ENCODE measurements around the gene CACNA1S.

GRCh38 chr1:201042779-201043461 is 69.3 kb downstream of the CACNA1S start:
- TF ChIP-seq CTCF (IDR thresholded peaks at IDR 0.05): peak in 3 of 4 experiments; percentile 72 to 88 (median 87)
- TF ChIP-seq POLR2AphosphoS5 (IDR thresholded peaks at IDR 0.05): no peak

All from gastroesophageal sphincter (tissue), 3 donors.